Colon (tissue), 2 donors: ENCODE measurements around the gene MFN1.

Experiments
- FAIRE-seq: peaks from 2 replicates; lab custom pipeline; 2012; peaks lifted over from hg19 to GRCh38; lab: Jason Lieb, UNC
- donor health status: control.
- donor health status: control.

The MFN1 gene

GRCh38 chr3:179348325-179349013, 960 bp downstream of the MFN1 start:
- FAIRE-seq, result no peak

DNA sequence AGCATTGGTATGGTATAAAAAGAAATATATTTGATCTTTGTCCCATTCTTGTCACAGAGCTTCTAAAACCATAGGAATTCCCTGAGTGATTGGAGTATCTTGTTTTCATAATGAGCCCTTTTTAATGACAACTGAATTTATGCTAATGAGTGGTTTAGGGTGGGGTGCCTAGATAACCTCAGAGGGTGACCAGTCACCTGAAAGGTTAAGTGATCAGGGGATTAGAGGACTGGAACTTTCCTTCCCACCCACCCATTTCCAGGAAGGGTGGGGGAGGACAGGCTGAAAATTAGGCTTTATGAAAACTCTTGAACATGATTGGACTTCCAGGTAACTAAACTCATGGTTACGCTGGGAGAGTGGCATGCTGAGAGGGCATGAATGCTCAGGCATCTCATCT, 8.5 kb downstream of the MFN1 start:
- no peak for FAIRE-seq

DNA sequence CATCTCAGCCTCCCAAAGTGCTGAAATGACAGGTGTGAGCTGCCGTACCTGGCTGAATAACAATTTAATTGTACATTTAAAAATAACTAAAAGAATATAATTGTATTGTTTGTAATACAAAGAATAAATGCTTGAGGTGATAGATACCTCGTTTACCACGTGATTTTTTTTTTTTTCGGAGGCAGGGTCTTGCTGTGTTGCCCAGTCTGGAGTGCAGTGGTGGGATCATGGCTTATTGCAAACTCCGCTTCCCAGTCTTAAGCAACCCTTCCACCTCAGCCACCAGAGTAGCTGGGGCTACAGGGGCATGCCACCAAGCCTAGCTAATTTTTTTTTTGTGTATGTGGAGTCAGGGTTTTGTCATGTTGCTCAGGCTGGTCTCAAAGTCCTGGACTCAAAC, 15.8 kb downstream of the MFN1 start:
- no peak for FAIRE-seq

GRCh38 chr3:179369621-179370020, 22.1 kb downstream of the MFN1 start:
- no peak for FAIRE-seq

DNA sequence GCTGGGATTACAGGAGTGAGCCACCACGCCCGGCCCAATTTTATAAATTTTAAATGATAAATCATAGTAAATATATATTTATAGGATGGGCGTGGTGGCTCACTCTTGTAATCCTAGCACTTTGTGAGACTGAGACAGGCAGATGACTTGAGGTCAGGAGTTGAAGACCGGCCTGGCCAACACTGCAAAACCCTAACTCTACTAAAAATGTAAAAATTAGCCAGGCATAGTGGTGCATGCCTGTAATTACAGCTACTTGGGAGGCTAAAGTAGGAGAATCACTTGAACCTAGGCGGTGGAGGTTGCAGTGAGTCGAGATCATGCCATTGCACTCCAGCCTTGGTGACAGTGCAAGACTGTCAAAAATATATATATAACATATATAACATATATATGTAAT, 26.4 kb downstream of the MFN1 start:
- no peak for FAIRE-seq

DNA sequence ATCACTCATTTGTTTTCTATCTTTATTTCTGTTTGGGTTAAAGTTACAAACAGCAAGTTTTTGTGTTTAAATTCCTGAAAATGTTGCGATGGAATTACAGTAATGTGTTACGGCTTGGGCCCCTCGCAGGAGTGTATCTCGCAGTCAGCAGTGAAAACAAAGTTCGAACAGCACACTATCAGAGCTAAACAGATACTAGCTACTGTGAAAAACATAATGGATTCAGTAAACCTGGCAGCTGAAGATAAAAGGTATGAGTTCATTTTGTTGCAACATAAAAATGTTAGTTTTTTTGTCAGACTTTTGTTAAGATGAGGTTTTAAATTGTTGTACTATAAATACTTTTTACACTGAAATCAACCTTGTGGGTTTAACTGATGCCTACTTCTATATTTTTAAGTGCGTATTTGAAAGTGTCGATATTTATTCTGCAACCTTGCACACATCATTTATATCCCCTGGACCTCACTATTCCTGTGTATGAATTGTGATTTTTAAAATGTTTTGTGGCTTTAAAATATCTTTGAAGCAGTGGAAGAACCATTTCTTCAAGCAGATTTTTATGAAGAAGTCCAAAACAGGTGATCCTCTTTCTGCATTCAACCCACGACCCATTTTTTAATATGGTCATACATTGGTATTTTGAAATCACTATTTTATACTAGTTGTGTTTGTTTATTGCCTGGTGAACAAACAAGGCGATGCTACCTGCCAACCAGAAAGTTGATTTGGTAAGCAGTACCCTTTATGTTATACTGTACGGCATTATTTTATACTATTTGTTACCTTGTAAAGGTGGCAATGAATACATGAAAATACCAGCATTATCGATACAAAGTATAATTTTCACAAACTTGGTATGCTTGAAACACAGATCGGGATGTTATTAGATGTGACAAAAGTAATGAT, 27.8 kb downstream of the MFN1 start:
- FAIRE-seq, result no peak

- FAIRE-seq, result no peak
Measured at GRCh38 chr3:179376474-179376873, 29.0 kb downstream of the MFN1 start.

- no peak for FAIRE-seq
Measured at GRCh38 chr3:179391906-179392305, 44.4 kb downstream of the MFN1 start.

- FAIRE-seq, result no peak
Measured at GRCh38 chr3:179398574-179399231, 51.2 kb downstream of the MFN1 start.

DNA sequence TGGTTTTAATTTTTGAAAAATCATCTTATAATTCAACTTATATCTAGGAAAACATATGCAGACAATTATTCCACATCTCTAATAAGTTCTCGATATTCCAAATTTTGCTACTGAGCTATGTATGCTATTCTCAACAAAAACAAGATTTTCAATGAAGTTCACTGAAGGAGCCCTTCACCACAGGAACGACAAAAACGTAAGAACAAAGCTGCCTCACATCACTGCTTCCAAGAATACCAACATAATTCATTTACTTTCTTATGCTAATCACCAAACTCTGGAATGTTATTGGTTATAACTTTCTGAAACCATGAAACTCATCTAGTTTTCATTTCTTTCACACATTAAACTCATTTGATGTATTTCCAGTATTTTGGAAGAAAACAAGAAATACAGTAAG, 54.1 kb downstream of the MFN1 start:
- FAIRE-seq, result no peak

DNA sequence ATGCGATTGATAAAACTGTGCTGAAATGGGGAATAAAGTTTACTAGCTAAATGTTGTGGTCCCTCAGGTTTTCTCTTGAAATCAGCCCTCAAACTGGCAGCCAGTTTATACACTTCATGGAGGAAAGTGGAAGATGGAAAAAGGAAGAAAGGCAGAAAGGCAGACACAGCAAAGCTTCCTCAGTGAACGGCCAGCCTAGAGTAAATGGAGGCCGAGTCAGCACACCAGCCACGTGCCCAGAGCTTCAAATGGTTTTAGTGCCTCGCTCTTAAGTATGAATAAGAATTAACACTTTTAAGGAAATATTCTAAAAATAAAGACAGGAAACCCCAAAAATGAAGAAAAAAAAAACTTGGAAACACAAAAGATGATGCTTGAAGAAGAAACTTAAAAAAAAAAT, 55.5 kb downstream of the MFN1 start:
- no peak for FAIRE-seq

- FAIRE-seq, result no peak
Measured at GRCh38 chr3:179404307-179404706, 56.8 kb downstream of the MFN1 start.

DNA sequence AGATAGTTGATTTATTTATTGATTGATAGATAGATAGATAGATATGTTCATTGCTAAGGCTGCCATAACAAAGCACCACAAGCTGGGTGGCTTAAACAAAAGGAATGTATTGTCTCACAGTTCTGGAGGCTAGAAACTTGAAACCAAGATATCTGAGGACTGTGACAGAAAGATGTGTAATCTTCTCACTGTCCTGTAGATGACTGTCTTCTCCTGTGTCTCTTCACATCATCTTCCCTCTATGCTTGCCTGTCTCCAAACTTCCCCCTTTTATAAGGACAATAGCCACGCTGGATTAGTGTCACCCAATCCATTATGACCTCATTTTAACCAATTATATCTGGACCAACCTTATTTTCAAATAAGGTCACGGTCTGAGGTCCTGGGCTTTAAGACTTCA, 62.8 kb downstream of the MFN1 start:
- FAIRE-seq, result no peak

DNA sequence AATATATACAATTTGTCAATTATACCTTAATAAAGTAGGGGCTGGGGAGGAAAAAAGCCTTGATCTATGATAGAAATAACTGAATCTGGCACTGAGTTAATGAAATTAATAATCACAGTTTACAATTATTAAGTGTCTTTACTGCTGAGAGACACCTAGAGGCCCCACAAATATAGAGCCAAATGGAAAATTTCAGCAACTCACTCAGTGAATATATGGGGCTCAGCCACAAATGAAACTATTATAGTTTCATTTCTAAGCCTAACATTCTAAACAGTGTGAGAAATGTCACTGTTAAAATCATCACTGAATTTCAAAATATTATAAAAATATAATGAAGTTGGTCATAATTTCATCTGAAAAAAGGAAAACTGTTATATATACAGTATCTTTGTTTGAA, 63.5 kb downstream of the MFN1 start:
- no peak for FAIRE-seq

DNA sequence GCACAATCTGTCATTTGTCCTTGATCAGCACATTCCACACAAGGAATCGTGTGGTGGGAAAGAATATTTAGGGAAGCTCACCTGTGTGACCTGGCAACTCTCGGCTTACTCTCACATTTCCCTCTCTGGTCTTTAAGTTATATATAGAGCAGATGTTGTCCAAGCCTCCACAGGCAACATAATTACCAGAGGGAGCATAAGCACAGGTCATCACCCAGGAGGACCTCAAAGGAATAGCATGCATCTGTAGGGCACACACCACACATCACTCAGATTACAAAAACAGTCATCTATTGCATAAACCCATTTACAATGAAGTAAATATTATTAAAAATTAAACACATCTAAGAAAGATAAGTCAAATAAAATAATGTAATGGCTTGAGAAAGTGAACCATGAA, 67.3 kb downstream of the MFN1 start:
- no peak for FAIRE-seq

GRCh38 chr3:179415377-179415776, 67.9 kb downstream of the MFN1 start:
- FAIRE-seq, result no peak

- no peak for FAIRE-seq
Measured at GRCh38 chr3:179416681-179417080, 69.2 kb downstream of the MFN1 start.

- no peak for FAIRE-seq
Measured at GRCh38 chr3:179418610-179419009, 71.1 kb downstream of the MFN1 start.

GRCh38 chr3:179421500-179421899, 74.0 kb downstream of the MFN1 start:
- FAIRE-seq, result no peak

GRCh38 chr3:179425075-179425474, 77.6 kb downstream of the MFN1 start:
- no peak for FAIRE-seq

DNA sequence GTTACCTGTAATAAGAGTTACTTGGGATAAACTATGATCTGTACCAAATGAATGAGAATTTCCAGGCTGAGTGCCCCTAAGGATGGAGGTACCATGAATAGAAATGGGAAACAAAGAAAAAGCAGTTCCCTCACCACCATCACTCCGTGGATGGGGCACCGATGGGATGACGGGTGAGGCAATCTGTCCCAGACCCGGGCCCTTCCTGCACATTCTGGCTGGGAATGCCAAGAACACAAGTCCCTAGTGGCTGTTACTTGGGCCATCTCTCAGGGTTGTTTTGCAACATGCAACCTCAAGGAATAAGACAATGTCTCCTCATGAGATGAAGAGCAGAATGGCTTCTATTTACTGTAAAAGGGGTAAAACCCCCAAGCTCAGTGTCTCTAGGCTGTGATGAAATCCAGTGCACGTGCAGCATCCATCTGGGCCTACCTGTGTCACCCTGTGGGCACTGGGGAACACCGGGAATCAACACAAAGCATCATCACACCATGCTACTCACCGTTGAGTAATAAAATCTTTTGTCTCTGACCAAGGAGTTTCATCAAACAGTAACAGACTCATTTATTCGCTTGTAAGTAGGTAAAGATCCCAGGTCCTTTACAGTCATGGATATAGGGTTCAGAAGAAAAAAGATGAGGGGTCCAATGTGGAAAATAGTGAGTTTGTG, 81.5 kb downstream of the MFN1 start:
- no peak for FAIRE-seq

GRCh38 chr3:179430277-179430870, 82.9 kb downstream of the MFN1 start:
- FAIRE-seq, result no peak
